Right hindlimb (tissue), 1 donor: ENCODE measurements around the gene CASKIN1.
A peak's percentile ranks its signal among the peaks of the same experiment; 100 is the strongest.

Source experiments
- DNase-seq: peaks from one replicate; pipeline ENCODE4 v3.0.0-alpha.2; 2018

CASKIN1 gene

GRCh38 chr16:2233046-2233775, 36.8 kb upstream of the CASKIN1 start:
- no peak for DNase-seq

GRCh38 chr16:2232094-2232990, 35.9 kb upstream of the CASKIN1 start:
- DNase-seq = no peak

DNA sequence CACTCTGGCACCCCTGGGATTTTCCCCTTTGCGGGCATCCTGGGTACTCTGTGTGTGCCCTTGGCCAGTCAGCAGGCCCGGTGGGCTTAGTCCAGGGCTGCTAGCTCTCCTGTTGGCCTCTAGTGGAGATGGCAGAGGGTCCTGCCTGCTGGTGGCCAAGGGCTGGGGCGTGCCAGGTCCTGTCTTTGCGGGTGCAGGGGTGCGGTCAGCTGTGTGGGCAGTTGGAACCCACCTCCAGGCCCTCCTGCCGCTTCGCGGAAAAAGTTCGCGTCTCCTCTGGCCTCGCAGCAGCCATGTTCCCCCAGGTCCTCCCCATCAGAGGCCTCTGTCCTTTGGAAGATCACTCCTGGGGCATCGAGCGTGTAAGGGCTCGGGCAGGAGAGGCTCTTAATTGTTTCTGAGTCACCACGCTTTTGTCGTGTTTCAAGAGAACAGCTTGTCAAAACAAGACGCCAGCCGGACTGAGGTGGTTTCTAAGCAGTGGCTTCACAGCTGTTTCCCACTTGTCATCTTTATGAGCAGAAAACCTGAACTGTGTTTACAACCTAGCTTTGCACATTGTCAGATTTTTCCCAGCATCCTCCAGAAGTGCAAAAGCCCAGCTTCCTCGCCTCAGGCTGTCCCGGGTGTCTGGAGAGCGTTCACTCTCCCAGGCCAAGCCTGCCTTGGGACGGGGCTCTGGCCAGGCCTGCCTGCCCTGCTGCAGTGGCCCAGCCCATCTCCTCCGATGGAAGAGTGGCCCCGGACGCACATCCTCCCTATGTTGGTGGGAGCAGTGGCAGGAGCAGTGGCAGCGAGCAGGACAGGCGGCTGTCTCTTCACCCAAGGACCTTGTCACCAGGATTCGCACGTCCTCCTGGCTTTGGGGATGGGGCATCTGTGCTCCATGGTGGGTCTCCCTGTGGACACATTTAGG, 34.9 kb upstream of the CASKIN1 start:
- DNase-seq = no peak

DNA sequence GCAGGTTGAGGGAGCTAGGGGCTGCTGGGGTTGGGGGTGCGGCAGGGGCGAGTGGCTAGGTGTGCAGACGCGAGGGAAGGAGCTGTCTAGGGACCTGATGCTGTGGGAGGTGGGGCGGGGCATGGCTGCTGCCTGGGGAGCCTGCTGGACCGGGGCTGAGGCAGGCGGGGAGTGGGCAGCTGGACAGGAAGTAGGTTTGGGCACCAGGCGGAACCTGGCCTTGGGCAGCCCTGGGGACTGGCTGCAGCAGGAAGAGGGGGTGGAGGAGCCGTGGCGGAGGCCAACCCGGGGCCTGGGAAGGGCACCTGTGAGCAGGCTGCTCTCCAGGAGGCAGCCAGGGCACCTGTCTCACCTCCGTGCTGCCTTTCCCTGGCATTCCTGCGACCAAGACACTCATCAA, 34.0 kb upstream of the CASKIN1 start:
- DNase-seq = no peak

DNA sequence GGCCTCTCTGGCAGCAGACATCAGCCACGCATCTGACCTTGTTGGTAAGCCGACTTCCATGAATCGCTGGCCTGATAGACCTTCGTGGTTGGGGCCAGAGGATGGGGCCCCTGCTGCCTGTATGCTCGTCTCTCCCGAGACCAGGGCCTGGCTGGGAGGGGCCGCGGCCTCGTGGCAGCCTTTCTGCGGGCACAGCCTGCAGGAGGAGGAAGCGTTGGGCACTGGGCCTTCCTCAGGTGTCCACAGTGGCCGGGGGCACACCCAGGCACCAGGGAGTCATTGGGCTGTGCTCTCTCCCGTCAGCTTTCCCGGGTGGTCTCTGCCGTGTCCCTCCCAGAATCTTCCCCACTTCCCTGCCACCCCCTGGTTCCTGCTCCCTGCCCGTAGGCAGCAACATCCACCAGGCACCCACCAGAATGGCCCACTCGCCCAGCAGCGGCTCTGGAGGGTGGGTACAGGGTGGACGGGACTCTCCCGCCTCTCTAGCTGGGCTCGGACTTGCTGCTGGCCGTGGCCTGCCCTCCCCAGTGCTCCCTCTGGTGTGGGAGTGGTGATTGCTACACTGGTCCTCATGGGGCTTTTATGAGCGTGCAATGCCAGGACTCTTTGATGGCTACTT, 33.3 kb upstream of the CASKIN1 start:
- DNase-seq = no peak

DNA sequence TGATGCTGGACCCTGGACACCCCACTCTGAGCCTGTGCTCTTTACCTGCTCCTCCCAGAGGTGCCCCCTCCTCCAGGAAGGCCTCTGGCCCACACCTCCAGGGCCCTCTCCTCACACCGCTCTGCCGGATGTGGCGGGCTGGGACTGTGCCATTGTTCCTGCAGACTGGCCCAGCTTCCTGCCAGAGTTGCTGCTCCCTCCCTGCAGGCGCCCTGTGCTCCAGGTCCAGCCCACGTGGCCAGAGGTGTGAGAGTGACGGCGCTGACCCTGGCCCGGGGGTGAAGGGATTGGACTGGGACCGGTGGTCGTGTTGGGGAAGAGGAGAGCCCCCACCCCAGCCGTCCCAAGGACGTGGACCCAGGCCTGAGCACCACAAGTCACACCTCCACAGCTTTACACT, 32.7 kb upstream of the CASKIN1 start:
- no peak for DNase-seq

DNA sequence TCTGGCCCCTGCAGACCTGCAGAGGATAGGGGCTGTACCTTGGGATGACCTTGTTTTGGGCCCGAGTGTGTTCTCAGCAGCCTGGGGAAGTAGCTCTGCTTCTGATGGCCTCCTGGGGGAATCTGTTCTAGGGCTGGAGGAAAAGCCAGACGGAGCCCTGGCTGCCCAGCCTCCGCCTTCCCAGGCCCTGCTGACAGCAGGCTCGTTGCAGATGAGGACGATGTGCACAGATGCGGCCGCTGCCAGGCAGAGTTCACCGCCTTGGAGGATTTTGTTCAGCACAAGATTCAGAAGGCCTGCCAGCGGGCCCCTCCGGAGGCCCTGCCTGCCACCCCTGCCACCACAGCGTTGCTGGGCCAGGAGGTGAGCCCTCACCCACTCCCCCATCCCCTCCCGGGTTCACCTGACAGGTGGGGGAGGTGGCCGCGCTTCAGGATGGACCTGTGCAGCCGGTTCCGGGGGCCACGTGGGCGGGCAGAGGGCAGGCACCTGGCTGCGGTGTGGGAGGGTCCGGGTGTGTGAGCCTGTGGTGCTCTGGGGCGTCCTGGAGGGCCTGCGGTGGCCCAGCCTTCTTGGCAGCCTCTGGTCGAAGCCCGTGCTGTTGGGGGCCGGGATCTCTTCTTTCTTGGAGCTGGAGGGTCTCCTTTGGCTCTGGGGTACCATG, 31.9 kb upstream of the CASKIN1 start:
- no peak for DNase-seq

GRCh38 chr16:2226918-2227317, 30.5 kb upstream of the CASKIN1 start:
- no peak for DNase-seq

GRCh38 chr16:2226245-2226793, 29.9 kb upstream of the CASKIN1 start:
- DNase-seq = no peak

- DNase-seq = no peak
These were observed 27.6 kb upstream of the CASKIN1 start for GRCh38 chr16:2223942-2224486.

GRCh38 chr16:2223221-2223941, 27.0 kb upstream of the CASKIN1 start, which contains the start of gene E4F1:
Gene E4F1, plus strand, starts transcription at chr16:2223591. Its CDS starts 23 bp downstream, at chr16:2223614.
- DNase-seq = peak; percentile 99

- DNase-seq = no peak
These were observed 19.9 kb upstream of the CASKIN1 start for GRCh38 chr16:2216330-2216729.

- no peak for DNase-seq
These were observed 18.2 kb upstream of the CASKIN1 start, which contains the start of gene PGP for GRCh38 chr16:2214719-2214968. Gene PGP, minus strand, starts transcription at chr16:2214840. Its CDS starts 63 bp downstream, at chr16:2214777.

- DNase-seq = peak; percentile 28
These were observed 17.7 kb upstream of the CASKIN1 start for GRCh38 chr16:2213817-2214718.

- DNase-seq = peak; percentile 52
These were observed 16.2 kb upstream of the CASKIN1 start for GRCh38 chr16:2212362-2213324.

DNA sequence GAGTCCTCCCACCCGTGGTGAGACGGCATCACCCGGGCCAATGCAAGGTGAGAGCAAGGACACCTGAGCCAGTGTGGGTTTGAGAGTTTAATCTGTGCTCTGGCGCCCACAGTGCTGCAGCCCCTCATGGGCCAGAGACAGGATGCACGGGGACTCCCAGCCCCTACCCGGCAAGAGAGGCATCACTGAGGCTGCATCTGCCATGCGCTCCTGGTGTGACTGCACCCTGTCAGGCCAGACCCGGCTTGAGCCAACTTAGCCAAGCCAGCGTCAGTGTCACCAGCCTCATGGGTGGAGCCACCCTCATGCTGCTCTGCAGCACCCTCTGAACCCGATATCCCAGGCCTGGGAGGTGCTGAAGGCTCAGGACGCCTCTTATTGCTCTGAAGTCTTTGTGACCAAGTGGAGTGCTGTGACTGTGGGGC, 15.5 kb upstream of the CASKIN1 start:
- DNase-seq = peak; percentile 17

DNA sequence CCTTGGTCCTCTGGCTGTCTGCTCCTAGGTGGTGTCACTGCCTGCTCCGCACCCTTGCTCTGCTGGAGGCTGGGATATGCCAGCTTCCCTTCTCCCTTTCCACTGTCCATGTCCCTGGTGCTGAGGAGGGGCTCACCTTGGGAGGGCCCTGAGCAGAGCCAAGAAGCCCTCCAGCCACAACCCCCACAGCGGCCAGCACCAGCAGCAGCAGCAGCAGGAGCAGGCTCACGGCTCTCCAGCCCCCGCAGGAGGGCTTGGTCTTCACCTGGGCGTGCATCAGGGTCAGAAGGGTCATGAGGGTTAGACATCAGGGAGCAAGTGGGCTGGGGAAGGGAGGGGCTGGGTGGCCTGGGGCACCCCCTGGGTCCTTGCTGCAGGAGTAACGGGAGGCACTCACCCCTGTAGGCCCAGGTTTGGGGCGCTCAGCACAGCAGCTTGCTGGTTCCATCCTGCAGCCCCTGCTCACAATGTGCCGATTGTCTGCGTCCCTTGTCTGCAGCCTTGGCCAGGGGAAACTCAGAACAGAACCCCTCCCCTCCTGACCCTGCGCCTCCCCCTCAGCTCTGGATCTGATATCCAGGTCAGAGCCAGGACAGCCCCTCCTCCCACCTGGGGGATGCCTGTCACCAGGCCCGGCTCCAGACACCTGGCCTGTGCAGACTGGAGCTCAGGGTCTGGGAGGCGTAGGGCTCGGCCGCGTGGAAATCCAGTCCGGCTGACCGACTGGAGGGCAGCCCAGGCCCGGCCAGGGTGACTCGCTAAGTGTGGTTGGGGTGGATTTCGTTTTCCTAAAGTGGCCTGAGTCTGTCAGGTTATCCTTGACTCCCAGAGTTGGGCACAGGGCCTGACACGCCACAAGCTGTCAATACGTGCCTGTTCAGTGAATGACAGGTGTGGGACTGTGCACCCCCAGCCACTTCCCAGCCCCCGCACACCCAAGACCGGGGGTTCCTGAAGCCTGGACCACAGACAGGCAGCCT, 14.3 kb upstream of the CASKIN1 start, which contains the start of gene BRICD5:
Gene BRICD5, minus strand, starts transcription at position 478 of the 980 bp plus-strand sequence. Its CDS starts 30 bp downstream, at position 448.
- DNase-seq = peak; percentile 28
